Smooth muscle cell (in vitro differentiated cells): ENCODE measurements around the gene CFAP299. TPM values are rescaled to one million over a fixed set of nuclear protein-coding genes. Genes with fewer than 3 reads are reported as not detected.

ENCODE experiments used
- DNase-seq: peaks from one replicate; lab custom pipeline; 2025; ENCODE audit not compliant: unreplicated experiment; lab: John Stamatoyannopoulos, UW
- H2AFZ ChIP-seq: fragments of 200-600 bp; sonication (generic); 2 replicates; pipeline ENCODE4 v1.6.0; 2016; ENCODE audit warnings: antibody characterized with exemption, low read depth, mild to moderate bottlenecking
- H3F3A ChIP-seq: fragments of 200-600 bp; sonication (generic); 2 replicates; pipeline ENCODE4 v1.6.0; 2017; ENCODE audit warnings: antibody characterized with exemption, low read depth
- H3K27ac ChIP-seq: fragments of 200-600 bp; sonication (generic); 2 replicates; pipeline ENCODE4 v1.5.1; 2016; ENCODE audit warnings: low read depth, mild to moderate bottlenecking
- H3K27me3 ChIP-seq: fragments of 200-600 bp; sonication (generic); 2 replicates; pipeline ENCODE4 v1.6.1; 2016; ENCODE audit warnings: low read depth, mild to moderate bottlenecking
- H3K36me3 ChIP-seq: fragments of 200-600 bp; sonication (generic); 2 replicates; pipeline ENCODE4 v1.5.1; 2016; ENCODE audit warnings: low read depth
- H3K4me1 ChIP-seq: fragments of 200-600 bp; sonication (generic); 2 replicates; pipeline ENCODE4 v1.5.1; 2016; ENCODE audit warnings: low read depth
- H3K4me2 ChIP-seq: fragments of 200-600 bp; sonication (generic); 2 replicates; pipeline ENCODE4 v1.6.0; 2016; ENCODE audit warnings: mild to moderate bottlenecking
- H3K4me3 ChIP-seq: fragments of 200-600 bp; sonication (generic); 2 replicates; pipeline ENCODE4 v1.5.1; 2016; ENCODE audit warnings: mild to moderate bottlenecking
- H3K79me2 ChIP-seq: fragments of 200-600 bp; sonication (generic); 2 replicates; pipeline ENCODE4 v1.6.0; 2016; ENCODE audit warnings: low read depth, mild to moderate bottlenecking
- H3K9ac ChIP-seq: fragments of 200-600 bp; sonication (generic); 2 replicates; pipeline ENCODE4 v1.6.0; 2016; ENCODE audit warnings: low read depth
- H3K9me3 ChIP-seq: fragments of 200-600 bp; sonication (generic); replicated peaks from 2 replicates; pipeline ENCODE4 v1.5.1; 2016; ENCODE audit warnings: low read depth
- H4K20me1 ChIP-seq: fragments of 200-600 bp; sonication (generic); 2 replicates; pipeline ENCODE4 v1.6.0; 2016; ENCODE audit warnings: low read depth
- WGBS: methylation state at CpG from one replicate; pipeline ENCODE4 v1.1.7; 2016; ENCODE audit warnings: low lambda C conversion rate; 5-methylcytosine and 5-hydroxymethylcytosine counted together
- polyA plus RNA-seq: library from polyadenylated mRNA; unstranded; fragments of >200 nt; fragmentation: Nextera tagmentation; extraction: Ambion mirVana; gene quantifications from 2 replicates; pipeline ENCODE4 v1.2.1, GENCODE V29; 2016
- total RNA-seq: library from RNA; depleted of rRNA; stranded (reverse); fragments of >200 nt; gene quantifications from 2 replicates; pipeline ENCODE4 v1.2.3, GENCODE V29; 2014
- TF ChIP-seq, protein P1 (sequence below): fragments of 200-600 bp; sonication (generic); IDR thresholded peaks from 2 replicates; pipeline ENCODE4 v1.5.1; 2017; ENCODE audit warnings: borderline replicate concordance, mild to moderate bottlenecking, antibody characterized with exemption; ENCODE audit not compliant: insufficient read depth, poor library complexity, severe bottlenecking

CFAP299 gene
- total and polyA plus RNA-seq, 2 experiments from 2014 or later = not detected

GRCh38 chr4:80374180-80374579, 38.6 kb downstream of the CFAP299 start:
- H3K79me2 ChIP-seq = no peaks in the 10 kb centered on the region
- no peaks in the 10 kb centered on the region for H3K9me3 ChIP-seq
- no peaks in the 10 kb centered on the region for H3K27me3 ChIP-seq
- H3K4me3 ChIP-seq = no peak overlapping the region
- H3K27ac ChIP-seq = no peak overlapping the region
- no peaks in the 10 kb centered on the region for H3F3A ChIP-seq
- H4K20me1 ChIP-seq = no peaks in the 10 kb centered on the region
- H3K36me3 ChIP-seq = no peaks in the 10 kb centered on the region
- no peak overlapping the region for H3K4me2 ChIP-seq
- H3K4me1 ChIP-seq = no peaks in the 10 kb centered on the region
- no peak overlapping the region for H2AFZ ChIP-seq
- DNase-seq = no peak
- H3K9ac ChIP-seq = no peak overlapping the region
- TF ChIP-seq, protein P1, sequence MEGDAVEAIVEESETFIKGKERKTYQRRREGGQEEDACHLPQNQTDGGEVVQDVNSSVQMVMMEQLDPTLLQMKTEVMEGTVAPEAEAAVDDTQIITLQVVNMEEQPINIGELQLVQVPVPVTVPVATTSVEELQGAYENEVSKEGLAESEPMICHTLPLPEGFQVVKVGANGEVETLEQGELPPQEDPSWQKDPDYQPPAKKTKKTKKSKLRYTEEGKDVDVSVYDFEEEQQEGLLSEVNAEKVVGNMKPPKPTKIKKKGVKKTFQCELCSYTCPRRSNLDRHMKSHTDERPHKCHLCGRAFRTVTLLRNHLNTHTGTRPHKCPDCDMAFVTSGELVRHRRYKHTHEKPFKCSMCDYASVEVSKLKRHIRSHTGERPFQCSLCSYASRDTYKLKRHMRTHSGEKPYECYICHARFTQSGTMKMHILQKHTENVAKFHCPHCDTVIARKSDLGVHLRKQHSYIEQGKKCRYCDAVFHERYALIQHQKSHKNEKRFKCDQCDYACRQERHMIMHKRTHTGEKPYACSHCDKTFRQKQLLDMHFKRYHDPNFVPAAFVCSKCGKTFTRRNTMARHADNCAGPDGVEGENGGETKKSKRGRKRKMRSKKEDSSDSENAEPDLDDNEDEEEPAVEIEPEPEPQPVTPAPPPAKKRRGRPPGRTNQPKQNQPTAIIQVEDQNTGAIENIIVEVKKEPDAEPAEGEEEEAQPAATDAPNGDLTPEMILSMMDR = no peak

- Histone ChIP-seq H3K9ac (no peak overlapping the region), H3K27me3 (no peaks in the 10 kb centered on the region), H3K27ac (no peak overlapping the region), H3K4me1 (no peaks in the 10 kb centered on the region), H3K79me2 (no peaks in the 10 kb centered on the region), H2AFZ (no peak overlapping the region), H3K9me3 (no peaks in the 10 kb centered on the region), H4K20me1 (no peaks in the 10 kb centered on the region), H3K4me2 (no peak overlapping the region), H3K4me3 (no peak overlapping the region), H3K36me3 (no peaks in the 10 kb centered on the region), H3F3A (no peaks in the 10 kb centered on the region)
- no peak for DNase-seq
- WGBS = 74% methylated on average over 3 of the region's 3 CpGs
- TF ChIP-seq, protein P1 = no peak
These were observed 46.7 kb downstream of the CFAP299 start for GRCh38 chr4:80382090-80382832.

DNA sequence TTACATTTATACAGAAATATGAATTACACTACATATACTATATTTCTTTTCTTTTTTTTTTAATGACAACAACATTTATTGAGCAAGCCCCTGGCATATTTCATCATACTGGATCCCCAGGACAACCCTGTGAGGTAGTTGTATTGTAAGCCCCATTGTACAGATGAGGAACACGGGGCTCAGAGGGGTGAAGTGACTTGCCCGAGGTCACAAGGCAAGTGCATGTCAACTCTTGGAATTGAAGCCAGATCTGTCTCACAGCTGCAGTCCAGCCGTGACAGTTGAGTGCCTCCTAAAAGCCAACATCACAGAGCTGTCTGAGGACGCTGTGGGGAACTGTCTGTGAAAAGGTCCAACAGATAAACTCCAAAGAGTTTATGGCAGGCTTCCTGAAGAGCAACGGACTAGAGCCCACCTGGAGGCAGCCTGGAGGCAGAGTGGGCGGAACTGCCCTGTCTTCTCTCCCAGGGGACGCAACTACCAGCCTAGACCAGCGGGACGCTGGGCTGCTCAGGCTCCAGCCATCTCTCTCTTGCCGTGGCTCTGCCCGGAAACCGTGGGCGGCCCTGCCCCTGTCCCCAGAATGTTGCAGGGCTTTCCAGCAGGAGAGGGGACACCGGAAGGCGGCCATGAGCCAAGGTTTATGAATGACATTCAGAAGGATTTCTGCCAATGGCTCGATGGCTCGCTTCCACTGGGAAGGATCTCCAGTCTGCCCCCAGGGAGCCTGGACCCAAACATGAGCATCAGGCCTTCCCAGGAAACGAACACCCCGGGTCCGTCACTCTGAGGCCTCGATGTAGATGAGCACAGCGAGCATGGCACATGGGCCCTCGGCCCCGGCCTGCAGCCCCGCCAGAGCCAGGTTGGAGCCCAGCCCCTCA, 50.1 kb downstream of the CFAP299 start:
- no peaks in the 10 kb centered on the region for H4K20me1 ChIP-seq
- 92% methylated on average over 25 of the region's 25 CpGs for WGBS
- no peak overlapping the region for H3K27ac ChIP-seq
- H2AFZ ChIP-seq = no peak overlapping the region
- H3K9ac ChIP-seq = no peak overlapping the region
- no peak overlapping the region for H3K4me3 ChIP-seq
- no peaks in the 10 kb centered on the region for H3F3A ChIP-seq
- H3K36me3 ChIP-seq = no peaks in the 10 kb centered on the region
- no peaks in the 10 kb centered on the region for H3K79me2 ChIP-seq
- no peak for DNase-seq
- H3K4me2 ChIP-seq = no peak overlapping the region
- no peaks in the 10 kb centered on the region for H3K27me3 ChIP-seq
- H3K9me3 ChIP-seq = no peaks in the 10 kb centered on the region
- TF ChIP-seq, protein P1 = no peak
- no peaks in the 10 kb centered on the region for H3K4me1 ChIP-seq
